Measurements from ENCODE around the gene REEP5.

Gene REEP5

DNA sequence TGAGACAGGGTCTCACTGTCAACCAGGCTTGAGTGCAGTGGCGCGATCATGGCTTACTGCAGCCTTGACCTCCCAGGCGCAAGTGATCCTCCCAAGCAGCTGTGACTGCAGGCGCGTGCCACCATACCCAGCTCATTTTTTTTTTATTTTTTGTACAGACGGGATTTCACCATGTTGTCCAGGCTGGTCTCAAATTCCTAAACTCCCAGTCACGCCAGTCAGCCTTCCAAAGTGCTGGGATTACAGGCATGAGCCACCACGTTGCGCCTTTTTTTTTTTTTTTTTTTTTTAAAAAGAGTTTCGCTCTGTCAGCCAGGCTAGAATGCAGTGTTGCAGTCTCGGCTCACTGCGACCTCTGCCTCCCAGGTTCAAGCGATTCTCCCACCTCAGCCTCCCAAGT is 88.1 kb downstream of the REEP5 start:
- no peak for DNase-seq (ENCODE audit: low read depth)

DNA sequence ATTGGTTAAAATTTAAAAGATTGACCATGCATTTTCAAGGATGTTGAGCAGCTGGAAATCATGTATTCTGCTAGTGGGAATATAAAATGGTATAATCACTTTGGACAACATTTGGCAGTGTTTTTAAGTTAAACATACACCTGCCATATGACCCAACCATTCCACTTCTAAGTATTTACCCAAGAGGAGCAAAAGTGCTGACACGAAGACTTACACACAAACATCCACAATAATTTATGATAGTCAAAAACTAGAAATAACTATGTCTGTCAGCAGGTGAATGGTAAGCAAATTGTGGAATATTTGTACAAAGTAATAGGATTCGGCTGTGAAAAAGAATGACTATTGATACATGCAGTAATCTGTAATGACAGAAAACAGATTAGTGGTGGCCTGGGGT is 91.6 kb downstream of the REEP5 start:
- no peak for DNase-seq (ENCODE audit: low read depth)

Data from EH (cell line).